NCI-H146 (cell line): ENCODE results near the gene GCGR.
A peak's percentile ranks its signal among the peaks of the same experiment; 100 is the strongest.

ENCODE experiments used
- DNase-seq: peaks from one replicate; lab custom pipeline; 2025; lab: John Stamatoyannopoulos, UW

GCGR gene

GRCh38 chr17:81811705-81812570 lies 8.0 kb downstream of the GCGR start:
- DNase-seq = no peak

DNA sequence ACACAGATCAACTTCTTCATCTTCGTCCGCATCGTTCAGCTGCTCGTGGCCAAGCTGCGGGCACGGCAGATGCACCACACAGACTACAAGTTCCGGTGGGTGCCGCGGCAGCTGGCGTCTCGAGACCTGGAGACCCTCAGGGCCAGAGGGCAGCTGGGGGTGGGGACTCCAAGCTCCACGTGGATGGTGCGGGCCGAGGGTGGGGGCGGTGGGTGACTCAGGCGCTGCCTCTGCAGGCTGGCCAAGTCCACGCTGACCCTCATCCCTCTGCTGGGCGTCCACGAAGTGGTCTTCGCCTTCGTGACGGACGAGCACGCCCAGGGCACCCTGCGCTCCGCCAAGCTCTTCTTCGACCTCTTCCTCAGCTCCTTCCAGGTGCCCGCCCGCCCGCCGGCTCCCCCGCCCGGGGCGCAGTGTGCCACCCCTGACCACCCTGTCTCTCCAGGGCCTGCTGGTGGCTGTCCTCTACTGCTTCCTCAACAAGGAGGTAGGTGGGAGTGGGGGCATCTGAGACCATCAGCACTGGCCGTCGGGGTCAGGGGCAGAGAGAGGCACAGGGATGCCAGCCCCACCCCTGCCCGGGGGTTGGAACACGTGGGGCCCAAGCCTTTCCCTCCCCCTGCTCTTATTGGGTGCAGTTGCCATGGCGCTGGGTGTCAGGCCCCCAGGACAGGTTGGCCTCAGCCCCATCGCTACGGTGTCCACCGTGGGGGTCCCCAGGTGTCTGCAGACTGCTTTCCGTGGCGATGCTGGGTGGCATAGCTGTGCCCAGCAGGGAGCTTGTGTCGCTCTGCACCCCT lies 8.8 kb downstream of the GCGR start:
- no peak for DNase-seq

- no peak for DNase-seq
Observed at GRCh38 chr17:81813371-81813684, 9.4 kb downstream of the GCGR start.

DNA sequence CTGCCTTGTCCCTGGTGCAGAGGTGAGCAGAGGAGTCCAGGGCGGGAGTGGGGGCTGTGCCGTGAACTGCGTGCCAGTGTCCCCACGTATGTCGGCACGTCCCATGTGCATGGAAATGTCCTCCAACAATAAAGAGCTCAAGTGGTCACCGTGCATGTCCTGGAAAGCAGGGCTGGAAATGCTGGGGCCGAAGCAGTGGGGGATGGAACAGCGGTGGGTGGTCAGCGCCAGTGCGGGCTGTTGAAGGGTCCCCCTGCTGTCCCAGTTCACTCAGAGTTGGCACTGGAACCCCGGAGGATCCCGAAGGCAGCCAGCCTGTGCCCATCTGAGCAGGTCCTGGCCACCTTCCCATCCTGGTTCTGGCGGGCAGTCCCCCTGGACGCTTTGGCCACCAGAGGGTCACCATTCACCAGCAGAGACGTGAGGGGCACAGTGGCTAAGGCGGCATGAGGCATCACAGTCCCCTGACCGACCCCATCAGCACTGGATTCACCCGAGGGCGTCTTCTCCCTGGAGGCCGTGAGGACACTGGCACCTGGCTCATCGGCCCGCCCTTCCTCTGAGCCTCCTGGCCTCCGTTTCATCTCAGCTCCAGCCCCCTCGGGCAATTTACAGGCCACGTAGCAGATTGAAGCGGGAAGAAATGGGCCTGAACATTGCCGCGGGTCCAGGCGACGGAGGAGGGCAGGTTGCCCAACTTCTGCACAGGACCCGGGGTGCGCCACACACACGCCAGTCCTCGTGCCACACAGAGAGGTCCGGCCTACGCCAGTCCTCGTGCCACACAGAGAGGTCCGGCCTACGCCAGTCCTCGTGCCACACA lies 10.1 kb downstream of the GCGR start:
- DNase-seq = no peak

- peak; percentile 87 for DNase-seq
Observed at GRCh38 chr17:81814748-81815645, 11.0 kb downstream of the GCGR start.

- no peak for DNase-seq
Observed at GRCh38 chr17:81815646-81815986, 11.7 kb downstream of the GCGR start.

GRCh38 chr17:81817758-81818147 lies 13.8 kb downstream of the GCGR start:
- DNase-seq = no peak

- no peak for DNase-seq
Observed at GRCh38 chr17:81819708-81820107, 15.8 kb downstream of the GCGR start.

GRCh38 chr17:81821147-81821546 lies 17.2 kb downstream of the GCGR start:
- DNase-seq = no peak

GRCh38 chr17:81821603-81822311 lies 17.8 kb downstream of the GCGR start:
- peak; percentile 47 for DNase-seq

- no peak for DNase-seq
Observed at GRCh38 chr17:81822312-81822637, 18.3 kb downstream of the GCGR start.

DNA sequence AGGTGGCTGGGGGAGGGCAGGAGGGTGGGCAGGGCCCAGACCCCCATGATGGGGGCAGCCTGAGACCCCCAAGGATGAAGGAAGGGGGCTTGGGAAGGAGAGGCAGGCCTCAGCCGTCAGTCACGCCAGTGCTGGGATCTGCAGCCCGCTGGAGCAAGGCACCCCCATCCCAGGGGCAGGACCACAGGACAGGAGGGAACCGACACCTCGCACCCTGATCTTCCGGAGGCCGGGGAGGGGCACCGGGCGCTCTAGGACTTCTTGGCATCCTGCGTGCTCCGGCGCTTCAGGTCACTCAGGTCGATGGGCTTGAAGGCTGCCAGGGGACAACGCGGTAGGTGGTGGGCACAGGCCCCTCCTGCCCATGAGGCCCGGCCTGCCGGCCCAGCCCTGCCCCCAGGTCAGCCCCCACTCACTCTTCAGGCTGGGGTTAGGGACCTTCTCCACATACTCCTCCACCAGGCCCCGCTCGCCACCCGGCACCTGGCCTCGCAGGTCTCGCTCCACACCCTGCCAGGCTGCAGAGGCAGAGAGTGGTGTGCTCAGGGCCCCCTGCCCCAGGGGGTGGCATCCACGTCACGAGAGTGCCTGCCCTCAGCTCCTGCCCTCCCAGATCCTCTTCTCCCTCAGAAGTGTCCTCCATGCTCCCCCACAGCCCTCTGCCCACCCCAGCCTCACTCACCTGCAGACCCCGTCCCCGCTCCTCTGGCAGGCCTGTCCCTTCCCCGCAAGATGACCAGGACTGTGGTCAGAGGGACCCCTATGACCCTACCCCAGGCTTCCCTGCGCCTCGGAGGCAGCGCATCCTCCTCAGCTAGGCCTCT lies 19.3 kb downstream of the GCGR start:
- no peak for DNase-seq

- DNase-seq = no peak
Observed at GRCh38 chr17:81823820-81824550, 20.0 kb downstream of the GCGR start.

- no peak for DNase-seq
Observed at GRCh38 chr17:81824595-81824994, 20.6 kb downstream of the GCGR start.

GRCh38 chr17:81825841-81826466 lies 22.0 kb downstream of the GCGR start:
- DNase-seq = no peak

GRCh38 chr17:81828656-81829055 lies 24.7 kb downstream of the GCGR start:
- DNase-seq = no peak

DNA sequence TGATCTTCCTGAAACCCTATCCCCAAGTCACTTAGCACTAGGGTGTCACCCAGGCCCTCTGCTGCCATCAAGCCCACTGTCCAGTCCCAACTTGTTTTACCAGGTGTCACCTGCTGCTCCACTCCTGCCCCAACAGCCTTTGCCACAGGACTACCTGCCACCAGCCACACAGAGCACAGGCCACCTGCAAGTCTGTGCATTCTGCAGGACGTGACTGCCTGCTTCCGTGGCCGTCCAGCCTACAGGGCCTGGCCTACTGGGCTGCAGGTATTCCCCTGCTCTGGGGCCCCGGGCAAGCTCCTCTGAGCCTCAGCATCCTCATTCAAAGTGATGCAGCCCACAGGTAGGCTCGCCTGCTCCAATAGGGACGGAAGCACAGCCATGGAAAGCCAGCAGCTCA lies 25.9 kb downstream of the GCGR start:
- no peak for DNase-seq

GRCh38 chr17:81831563-81831956 lies 27.6 kb downstream of the GCGR start:
- no peak for DNase-seq
